ENCODE data around the gene FANCC.

DNA sequence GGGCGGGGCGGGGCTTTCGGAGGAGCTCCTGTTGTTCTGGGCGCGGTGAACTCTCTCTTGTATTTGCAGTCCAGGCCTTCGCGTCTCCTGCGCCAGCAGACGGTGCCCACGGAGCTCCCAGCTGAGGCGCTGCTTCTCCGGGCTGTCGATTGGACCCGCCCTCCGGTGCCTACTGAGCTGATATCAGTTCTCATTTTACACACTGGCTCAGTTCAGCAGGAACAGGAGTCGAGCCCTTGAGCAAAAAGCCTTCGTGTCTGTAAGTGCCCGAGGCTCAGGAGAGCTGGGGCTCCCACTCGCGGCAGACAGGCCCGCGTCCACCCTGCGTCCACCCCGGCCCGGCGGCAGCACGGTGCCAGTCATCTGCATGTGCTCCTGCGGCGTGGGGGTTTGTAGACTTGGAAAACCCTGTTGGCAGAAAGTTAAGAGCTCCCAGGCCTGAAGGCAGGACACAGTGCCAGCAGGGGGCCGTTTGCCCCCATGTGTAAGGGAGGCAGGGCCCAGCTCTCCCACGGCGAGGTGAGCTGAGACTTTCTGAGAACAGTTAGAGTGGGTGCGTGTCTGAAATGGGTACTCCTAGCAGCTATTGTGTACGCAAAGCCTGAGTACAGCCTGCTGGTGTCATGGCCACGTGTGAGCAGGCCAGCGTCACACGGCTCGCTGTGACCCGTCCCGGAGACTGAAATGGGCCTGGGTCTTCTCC is 231.5 kb downstream of the FANCC start:
- TF ChIP-seq, protein P1, sequence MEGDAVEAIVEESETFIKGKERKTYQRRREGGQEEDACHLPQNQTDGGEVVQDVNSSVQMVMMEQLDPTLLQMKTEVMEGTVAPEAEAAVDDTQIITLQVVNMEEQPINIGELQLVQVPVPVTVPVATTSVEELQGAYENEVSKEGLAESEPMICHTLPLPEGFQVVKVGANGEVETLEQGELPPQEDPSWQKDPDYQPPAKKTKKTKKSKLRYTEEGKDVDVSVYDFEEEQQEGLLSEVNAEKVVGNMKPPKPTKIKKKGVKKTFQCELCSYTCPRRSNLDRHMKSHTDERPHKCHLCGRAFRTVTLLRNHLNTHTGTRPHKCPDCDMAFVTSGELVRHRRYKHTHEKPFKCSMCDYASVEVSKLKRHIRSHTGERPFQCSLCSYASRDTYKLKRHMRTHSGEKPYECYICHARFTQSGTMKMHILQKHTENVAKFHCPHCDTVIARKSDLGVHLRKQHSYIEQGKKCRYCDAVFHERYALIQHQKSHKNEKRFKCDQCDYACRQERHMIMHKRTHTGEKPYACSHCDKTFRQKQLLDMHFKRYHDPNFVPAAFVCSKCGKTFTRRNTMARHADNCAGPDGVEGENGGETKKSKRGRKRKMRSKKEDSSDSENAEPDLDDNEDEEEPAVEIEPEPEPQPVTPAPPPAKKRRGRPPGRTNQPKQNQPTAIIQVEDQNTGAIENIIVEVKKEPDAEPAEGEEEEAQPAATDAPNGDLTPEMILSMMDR (IDR thresholded peaks at IDR 0.05) = no peak
- TF ChIP-seq POLR2A (IDR thresholded peaks at IDR 0.05) = no peak
